ENCODE measurements around the gene RIPK4. TPM values are rescaled to one million over a fixed set of nuclear protein-coding genes. Genes with fewer than 3 reads are reported as not detected.
"Not testable (repeated sequence)": the region's sequence is repeated elsewhere in the genome, so short reads cannot be mapped to it uniquely, and the experiment has no call there.

RIPK4 gene
- total RNA-seq, 1 donor from 2014 or later, result not detected

DNA sequence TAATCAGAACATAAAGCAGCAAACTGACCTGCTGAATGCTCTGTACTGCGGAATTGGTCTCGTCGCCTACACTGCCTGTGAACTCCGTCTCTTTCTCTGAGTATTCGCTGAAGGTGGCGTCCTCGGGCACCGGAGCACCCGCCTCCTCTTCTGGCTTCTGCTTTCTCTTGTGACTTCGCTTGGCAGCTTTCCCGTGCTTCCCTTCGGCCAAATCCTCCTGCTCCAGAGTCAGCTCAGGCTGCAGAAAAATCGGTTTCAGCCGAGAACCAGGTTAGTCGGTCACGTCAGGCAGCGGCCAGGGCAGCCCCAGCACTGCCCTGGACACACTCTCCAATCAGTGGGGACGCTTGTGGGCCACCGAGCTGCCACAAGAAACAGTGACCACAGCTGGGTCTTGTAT lies 35.8 kb upstream of the RIPK4 start:
- peaks cover 11% of the 10 kb centered on the region for H3K9me3 Mint-ChIP-seq
- H3K4me1 Mint-ChIP-seq (ENCODE audit: low read depth), result peaks cover 3% of the 10 kb centered on the region
- H3K36me3 Mint-ChIP-seq (ENCODE audit: low read depth), result peaks cover 39% of the 10 kb centered on the region
- H3K27ac Mint-ChIP-seq, result no peak overlapping the region
- DNase-seq (ENCODE audit: low spot score), result no peak
- H3K27me3 Mint-ChIP-seq (ENCODE audit: low read depth), result no peaks in the 10 kb centered on the region
- intact Hi-C loops (cut with micrococcal nuclease), result no loop called here
- no peak overlapping the region for H3K4me3 Mint-ChIP-seq (ENCODE audit: low read depth)

DNA sequence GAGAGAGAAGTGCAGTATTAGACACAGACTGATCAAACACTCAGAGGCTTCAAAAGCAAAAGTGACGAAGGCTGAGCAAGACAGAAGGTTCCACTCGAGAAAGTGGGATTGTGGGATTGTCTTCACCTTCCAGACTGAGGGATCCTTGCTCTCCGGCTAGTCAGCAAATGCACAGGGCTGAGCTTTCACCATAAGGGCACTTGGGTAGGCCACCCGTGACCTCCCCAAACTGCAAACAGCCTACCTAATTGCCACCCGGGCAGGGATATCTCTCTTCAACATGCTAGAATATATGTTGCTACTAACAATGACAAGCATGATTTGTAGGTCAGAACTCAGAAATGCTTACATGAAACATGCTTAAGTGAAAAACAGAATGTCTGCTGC lies 35.3 kb upstream of the RIPK4 start:
- no peak for DNase-seq (ENCODE audit: low spot score)
- H3K4me3 Mint-ChIP-seq (ENCODE audit: low read depth), result no peak overlapping the region
- intact Hi-C loops (cut with micrococcal nuclease), result no loop called here
- H3K27ac Mint-ChIP-seq, result no peak overlapping the region
- H3K9me3 Mint-ChIP-seq, result peaks cover 7% of the 10 kb centered on the region
- H3K36me3 Mint-ChIP-seq (ENCODE audit: low read depth), result peaks cover 34% of the 10 kb centered on the region
- peaks cover 3% of the 10 kb centered on the region for H3K4me1 Mint-ChIP-seq (ENCODE audit: low read depth)
- H3K27me3 Mint-ChIP-seq (ENCODE audit: low read depth), result no peaks in the 10 kb centered on the region

DNA sequence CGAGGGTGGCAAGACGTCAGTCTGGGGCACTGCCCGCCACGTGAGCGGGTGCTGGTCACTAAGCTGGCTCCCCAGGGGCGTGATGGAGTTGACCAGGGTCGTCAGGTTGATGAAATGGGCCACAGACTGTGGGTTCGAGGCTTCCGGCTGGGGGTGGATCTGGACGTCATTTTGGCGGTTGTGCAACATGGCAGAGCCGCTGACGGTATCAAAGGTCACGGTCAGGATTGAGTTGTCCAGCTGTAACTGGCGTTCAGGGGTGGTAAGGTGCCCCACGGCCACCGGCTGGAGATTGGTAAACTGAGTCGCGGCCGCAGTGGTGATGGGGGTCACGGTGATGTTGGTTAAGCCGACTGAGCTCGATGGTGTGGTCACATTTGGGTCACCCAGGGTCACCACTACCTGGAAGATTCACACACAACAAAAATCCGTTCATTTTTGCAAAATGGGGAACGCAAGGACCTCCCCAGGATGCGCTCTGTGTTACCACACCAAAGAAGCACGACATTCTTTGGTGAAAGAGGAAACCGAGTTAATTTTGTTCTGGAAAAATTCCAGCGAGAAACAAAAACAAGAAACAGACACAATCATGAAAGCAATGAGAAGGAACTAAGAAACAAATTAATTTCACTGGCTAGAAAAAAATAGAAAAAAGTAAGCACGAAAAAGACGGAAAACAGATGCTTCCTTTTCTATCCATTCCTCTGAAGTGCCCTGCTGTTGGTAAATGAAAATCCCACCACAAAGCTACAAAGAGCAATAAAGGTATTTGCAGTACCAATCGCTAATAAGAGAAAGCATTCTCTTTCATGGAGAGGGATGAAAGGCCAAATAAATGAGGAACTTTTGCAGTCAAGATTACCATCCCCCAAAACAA lies 34.7 kb upstream of the RIPK4 start:
- Mint-ChIP-seq H3K9me3 (peaks cover 2% of the 10 kb centered on the region), H3K27me3 (ENCODE audit: low read depth) (no peaks in the 10 kb centered on the region), H3K4me3 (ENCODE audit: low read depth) (no peak overlapping the region), H3K4me1 (ENCODE audit: low read depth) (peaks cover 3% of the 10 kb centered on the region), H3K27ac (no peak overlapping the region), H3K36me3 (ENCODE audit: low read depth) (peaks cover 28% of the 10 kb centered on the region)
- no peak for DNase-seq (ENCODE audit: low spot score)
- intact Hi-C loops (cut with micrococcal nuclease), result no loop called here

DNA sequence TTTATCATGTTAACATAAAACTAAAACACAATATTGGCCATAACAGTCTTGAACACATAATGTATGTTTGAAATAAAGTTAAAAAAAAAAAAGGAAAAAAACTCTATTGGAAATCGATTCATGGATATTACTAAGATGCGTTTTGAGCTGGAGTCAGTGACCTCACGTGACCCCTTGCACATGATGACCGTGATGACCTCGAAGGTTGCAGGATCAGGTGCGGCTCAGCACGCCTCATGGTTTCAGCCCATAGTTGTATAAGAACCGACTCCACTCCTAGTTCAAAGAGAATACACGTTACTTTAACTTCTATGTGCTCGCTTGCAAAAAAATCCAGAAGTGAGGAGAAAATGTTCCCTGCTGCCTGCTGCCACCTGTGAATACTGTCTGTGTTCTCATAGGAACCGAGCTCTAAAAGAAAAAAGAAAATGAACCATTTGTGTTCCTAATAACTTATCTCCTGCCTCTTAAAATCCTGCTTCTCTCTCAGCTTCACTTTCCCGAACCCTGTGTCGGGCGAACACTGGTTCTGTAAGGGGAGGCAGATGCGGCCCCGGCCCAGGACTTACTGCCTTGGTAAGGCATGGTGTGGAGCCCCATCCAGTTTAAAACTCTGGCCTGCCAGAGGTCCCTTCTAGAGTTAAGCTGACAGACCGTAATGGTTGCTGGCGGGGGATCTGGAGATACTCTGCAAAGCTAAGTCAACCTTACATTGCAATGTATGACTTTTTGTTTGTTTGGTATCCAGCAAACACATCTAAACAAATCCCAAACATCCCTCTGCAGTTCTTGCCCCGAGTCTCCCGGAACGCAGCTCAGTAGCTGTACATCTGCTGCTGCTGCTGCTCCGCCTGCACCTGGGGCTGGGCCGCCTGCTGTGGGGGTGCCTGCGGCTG lies 33.8 kb upstream of the RIPK4 start:
- intact Hi-C loops (cut with micrococcal nuclease), result no loop called here
- no peak for DNase-seq (ENCODE audit: low spot score)
- Mint-ChIP-seq H3K27me3 (ENCODE audit: low read depth) (no peaks in the 10 kb centered on the region), H3K36me3 (ENCODE audit: low read depth) (peaks cover 26% of the 10 kb centered on the region), H3K27ac (no peak overlapping the region), H3K4me1 (ENCODE audit: low read depth) (peaks cover 2% of the 10 kb centered on the region), H3K4me3 (ENCODE audit: low read depth) (no peak overlapping the region), H3K9me3 (no peaks in the 10 kb centered on the region)

DNA sequence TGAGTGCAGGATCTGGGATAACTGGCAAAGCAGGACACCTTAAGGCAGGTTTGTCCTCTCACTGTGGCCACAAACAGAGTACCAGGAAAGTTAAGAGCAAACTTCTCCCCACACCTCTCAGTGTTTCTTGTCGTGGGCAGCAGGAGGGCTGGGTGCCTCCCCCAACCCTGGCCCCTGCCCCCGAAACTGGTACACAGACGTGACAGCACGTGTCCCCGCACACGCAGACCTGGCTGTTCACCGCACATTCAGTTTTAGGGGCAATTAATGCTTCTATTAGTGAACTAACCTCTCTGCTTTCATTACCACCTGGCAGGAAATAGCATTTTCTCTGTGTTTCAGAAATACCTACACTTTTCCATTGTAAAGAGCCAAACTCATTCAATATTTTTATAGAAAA lies 32.9 kb upstream of the RIPK4 start:
- H3K27ac Mint-ChIP-seq, result no peak overlapping the region
- no peaks in the 10 kb centered on the region for H3K27me3 Mint-ChIP-seq (ENCODE audit: low read depth)
- H3K4me3 Mint-ChIP-seq (ENCODE audit: low read depth), result no peak overlapping the region
- no peaks in the 10 kb centered on the region for H3K9me3 Mint-ChIP-seq
- intact Hi-C loops (cut with micrococcal nuclease), result no loop called here
- peaks cover 24% of the 10 kb centered on the region for H3K36me3 Mint-ChIP-seq (ENCODE audit: low read depth)
- no peak for DNase-seq (ENCODE audit: low spot score)
- H3K4me1 Mint-ChIP-seq (ENCODE audit: low read depth), result no peaks in the 10 kb centered on the region

DNA sequence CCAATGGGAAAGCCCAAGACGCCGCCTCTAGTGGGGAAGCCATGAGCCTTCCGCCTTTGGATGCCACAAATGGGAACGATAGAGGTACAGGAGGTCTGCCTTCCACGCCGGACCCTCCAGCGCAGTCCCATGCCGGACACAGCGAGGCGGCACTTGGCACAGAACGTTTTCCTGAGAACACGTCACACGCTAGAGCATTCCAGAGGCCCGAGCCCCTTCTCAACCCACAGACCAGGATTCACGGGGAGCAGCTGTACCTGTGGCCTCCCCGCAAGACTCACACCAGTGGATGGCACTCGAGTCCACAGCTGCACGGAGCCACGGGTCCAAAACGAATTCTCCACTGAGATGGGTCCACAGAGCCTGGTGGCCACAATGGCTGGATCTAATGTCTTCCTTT lies 31.5 kb upstream of the RIPK4 start:
- Mint-ChIP-seq H3K27me3 (ENCODE audit: low read depth) (no peaks in the 10 kb centered on the region), H3K9me3 (peaks cover 10% of the 10 kb centered on the region), H3K4me3 (ENCODE audit: low read depth) (no peak overlapping the region), H3K36me3 (ENCODE audit: low read depth) (peaks cover 24% of the 10 kb centered on the region), H3K27ac (no peak overlapping the region), H3K4me1 (ENCODE audit: low read depth) (no peaks in the 10 kb centered on the region)
- DNase-seq (ENCODE audit: low spot score), result no peak
- intact Hi-C loops (cut with micrococcal nuclease), result no loop called here

DNA sequence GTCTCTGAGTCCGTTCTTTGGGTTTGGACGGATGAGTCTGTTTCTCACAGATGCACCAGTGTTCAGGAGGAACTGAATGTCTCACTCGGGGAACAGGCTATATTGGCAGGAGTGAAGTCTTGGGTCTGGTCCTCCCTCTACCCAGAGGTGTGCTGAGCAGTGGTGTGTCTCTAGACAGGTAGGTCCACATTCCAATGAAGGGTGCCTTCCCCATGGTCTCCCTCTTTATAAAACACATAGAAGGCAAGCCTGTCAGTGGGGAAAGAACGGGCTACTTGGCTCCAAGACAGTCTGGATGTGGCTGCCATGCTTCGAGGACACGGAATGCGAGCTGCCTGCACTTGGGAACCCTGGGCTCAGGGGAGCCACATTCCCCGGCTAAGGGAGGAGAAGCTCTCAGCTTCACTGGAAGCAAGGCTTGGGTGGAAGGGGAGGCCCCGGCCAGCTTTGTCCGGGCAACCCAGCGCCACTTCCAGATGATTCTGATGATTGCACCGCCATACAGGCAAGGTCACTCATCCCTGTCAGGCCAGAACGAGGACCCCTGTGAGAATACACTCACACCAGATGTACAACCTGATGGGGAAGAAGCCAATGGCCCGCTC lies 29.7 kb upstream of the RIPK4 start:
- H3K4me1 Mint-ChIP-seq (ENCODE audit: low read depth), result no peaks in the 10 kb centered on the region
- DNase-seq (ENCODE audit: low spot score), result no peak
- H3K9me3 Mint-ChIP-seq, result peaks cover 26% of the 10 kb centered on the region
- no peak overlapping the region for H3K27ac Mint-ChIP-seq
- intact Hi-C loops (cut with micrococcal nuclease), result no loop called here
- no peaks in the 10 kb centered on the region for H3K27me3 Mint-ChIP-seq (ENCODE audit: low read depth)
- H3K4me3 Mint-ChIP-seq (ENCODE audit: low read depth), result no peak overlapping the region
- H3K36me3 Mint-ChIP-seq (ENCODE audit: low read depth), result peaks cover 12% of the 10 kb centered on the region

DNA sequence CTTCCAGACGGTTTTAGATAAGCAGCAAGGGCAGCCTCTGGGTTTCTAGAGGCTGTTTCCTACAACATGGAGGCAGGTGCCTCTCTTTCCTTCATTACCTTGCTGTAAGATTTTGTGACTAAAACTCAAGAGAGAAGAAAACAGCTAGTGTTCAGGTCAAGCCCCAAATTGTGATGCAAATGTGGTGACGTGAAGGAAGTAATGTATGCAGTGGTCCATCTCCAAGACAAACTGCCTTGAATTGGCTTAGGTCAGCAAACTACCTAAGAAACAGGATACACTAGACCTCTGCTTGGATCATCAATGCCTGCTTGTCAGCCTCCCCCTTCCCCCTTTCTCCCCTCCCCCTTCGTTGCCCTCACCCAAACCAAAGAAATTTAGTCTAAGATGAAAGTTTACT lies 28.9 kb upstream of the RIPK4 start:
- H3K9me3 Mint-ChIP-seq, result peaks cover 26% of the 10 kb centered on the region
- no peak overlapping the region for H3K27ac Mint-ChIP-seq
- H3K4me1 Mint-ChIP-seq (ENCODE audit: low read depth), result no peaks in the 10 kb centered on the region
- no peaks in the 10 kb centered on the region for H3K27me3 Mint-ChIP-seq (ENCODE audit: low read depth)
- peaks cover 7% of the 10 kb centered on the region for H3K36me3 Mint-ChIP-seq (ENCODE audit: low read depth)
- no peak overlapping the region for H3K4me3 Mint-ChIP-seq (ENCODE audit: low read depth)
- intact Hi-C loops (cut with micrococcal nuclease), result no loop called here
- DNase-seq (ENCODE audit: low spot score), result no peak

DNA sequence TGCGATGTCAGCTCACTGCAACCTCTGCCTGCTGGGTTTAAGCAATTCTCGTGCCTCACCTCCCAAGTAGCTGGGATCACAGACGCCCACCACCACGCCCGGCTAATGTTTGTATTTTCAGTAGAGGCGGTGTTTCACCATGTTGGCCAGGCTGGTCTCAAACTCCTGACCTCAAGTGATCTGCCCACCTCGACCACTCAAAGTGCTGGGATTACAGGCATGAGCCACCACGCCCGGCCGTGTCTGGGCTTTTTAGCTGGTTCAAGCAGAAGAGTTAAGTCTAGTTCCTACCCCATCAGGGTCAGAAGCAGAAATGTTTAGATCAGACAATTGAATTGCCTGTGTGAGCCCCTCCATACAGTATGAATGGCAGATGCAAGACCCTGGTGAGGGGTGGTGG lies 27.7 kb upstream of the RIPK4 start:
- Mint-ChIP-seq H3K27me3 (ENCODE audit: low read depth) (no peaks in the 10 kb centered on the region), H3K9me3 (peaks cover 26% of the 10 kb centered on the region), H3K27ac (no peak overlapping the region), H3K4me3 (ENCODE audit: low read depth) (no peak overlapping the region), H3K36me3 (ENCODE audit: low read depth) (peaks cover 3% of the 10 kb centered on the region), H3K4me1 (ENCODE audit: low read depth) (no peaks in the 10 kb centered on the region)
- no peak for DNase-seq (ENCODE audit: low spot score)
- intact Hi-C loops (cut with micrococcal nuclease), result no loop called here

DNA sequence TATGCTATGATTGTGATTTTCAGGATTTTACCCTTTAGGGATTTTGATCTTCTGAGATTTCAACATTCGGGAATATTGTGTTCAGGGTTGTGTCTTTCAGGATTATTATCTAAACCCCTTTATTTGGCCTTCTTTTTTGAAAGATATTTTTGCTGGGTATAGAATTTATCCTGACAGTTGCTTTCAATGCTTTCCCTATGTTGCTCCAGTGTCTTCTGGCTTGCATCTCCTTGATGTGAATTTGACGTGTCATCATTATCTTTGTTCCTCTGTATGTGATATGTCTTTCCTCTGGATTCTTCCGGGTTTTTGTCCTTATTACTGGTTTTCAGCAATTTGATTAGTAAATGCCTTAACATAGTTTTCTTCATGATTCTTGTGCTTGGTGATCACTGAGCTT lies 25.9 kb upstream of the RIPK4 start:
- DNase-seq (ENCODE audit: low spot score), result no peak
- intact Hi-C loops (cut with micrococcal nuclease), result no loop called here
- Mint-ChIP-seq H3K9me3 (peaks cover 26% of the 10 kb centered on the region), H3K4me1 (ENCODE audit: low read depth) (no peaks in the 10 kb centered on the region), H3K36me3 (ENCODE audit: low read depth) (no peaks in the 10 kb centered on the region), H3K27me3 (ENCODE audit: low read depth) (peaks cover 7% of the 10 kb centered on the region), H3K4me3 (ENCODE audit: low read depth) (no peak overlapping the region), H3K27ac (no peak overlapping the region)

DNA sequence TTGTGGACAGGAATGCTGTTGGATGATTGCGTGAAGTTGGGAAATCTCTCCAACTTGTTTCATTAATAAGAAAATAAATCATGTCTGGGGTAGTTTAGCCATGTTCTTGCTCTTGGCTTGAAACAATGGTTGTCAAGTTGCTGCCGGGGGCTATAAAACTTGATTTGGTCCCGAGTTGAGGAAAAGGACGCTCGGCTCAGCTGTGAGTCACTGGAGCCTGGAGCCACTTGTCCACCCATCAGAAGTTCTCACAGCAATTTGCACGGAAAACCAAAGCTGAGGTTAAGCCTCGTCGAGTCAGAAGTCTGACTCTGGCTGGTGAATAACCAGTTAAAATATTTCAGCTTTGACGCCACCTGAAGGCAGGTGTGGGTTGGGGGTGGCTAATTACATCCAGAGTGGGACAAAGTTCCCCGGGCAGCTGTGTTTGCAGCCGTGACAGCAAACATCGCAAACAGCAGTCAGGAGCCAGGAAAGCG lies 19.7 kb upstream of the RIPK4 start:
- Mint-ChIP-seq H3K27me3 (ENCODE audit: low read depth) (peaks cover 31% of the 10 kb centered on the region), H3K36me3 (ENCODE audit: low read depth) (no peaks in the 10 kb centered on the region), H3K4me1 (ENCODE audit: low read depth) (peaks cover 9% of the 10 kb centered on the region), H3K9me3 (no peaks in the 10 kb centered on the region), H3K27ac (no peak overlapping the region), H3K4me3 (ENCODE audit: low read depth) (no peak overlapping the region)
- intact Hi-C loops (cut with micrococcal nuclease), result no loop called here
- DNase-seq (ENCODE audit: low spot score), result no peak

DNA sequence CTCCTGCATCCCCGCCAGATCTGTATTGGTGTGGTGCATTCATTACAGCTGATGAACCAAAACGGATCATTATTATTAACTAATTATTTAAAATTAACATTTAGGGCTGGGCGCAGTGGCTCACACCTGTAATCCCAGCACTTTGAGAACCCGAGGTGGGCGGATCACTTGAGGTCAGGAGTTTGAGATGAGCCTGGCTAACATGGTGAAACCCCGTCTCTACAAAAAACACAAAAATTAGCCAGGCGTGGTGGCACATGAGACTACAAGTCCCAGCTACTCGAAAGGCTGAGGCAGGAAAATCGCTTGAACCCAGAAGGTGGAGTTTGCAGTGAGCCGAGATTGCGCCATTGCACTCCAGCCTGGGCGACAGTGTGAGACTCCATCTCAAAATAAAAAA lies 18.4 kb upstream of the RIPK4 start:
- H3K27me3 Mint-ChIP-seq (ENCODE audit: low read depth), result peaks cover 40% of the 10 kb centered on the region
- DNase-seq (ENCODE audit: low spot score); intact Hi-C loops (cut with micrococcal nuclease); H3K36me3 Mint-ChIP-seq (ENCODE audit: low read depth); H3K9me3 Mint-ChIP-seq; H3K4me1 Mint-ChIP-seq (ENCODE audit: low read depth); H3K4me3 Mint-ChIP-seq (ENCODE audit: low read depth); H3K27ac Mint-ChIP-seq: not testable (repeated sequence)
